ENCODE results near the gene PDE1A.

Gene PDE1A

GRCh38 chr2:182351427-182351826 lies 75.4 kb downstream of the PDE1A start:
- no peaks in the 10 kb centered on the region for H3K36me3 Mint-ChIP-seq
- H3K27ac Mint-ChIP-seq = no peak overlapping the region
- no peaks in the 10 kb centered on the region for H3K4me1 Mint-ChIP-seq
- no peak overlapping the region for H3K4me3 Mint-ChIP-seq
- no peaks in the 10 kb centered on the region for H3K27me3 Mint-ChIP-seq
- H3K9me3 Mint-ChIP-seq = no peaks in the 10 kb centered on the region

- Mint-ChIP-seq H3K4me3 (no peak overlapping the region), H3K27ac (no peak overlapping the region), H3K27me3 (no peaks in the 10 kb centered on the region), H3K9me3 (no peaks in the 10 kb centered on the region), H3K4me1 (no peaks in the 10 kb centered on the region), H3K36me3 (no peaks in the 10 kb centered on the region)
Measured at GRCh38 chr2:182349268-182349667, 77.6 kb downstream of the PDE1A start.

GRCh38 chr2:182345384-182345783 lies 81.5 kb downstream of the PDE1A start:
- Mint-ChIP-seq H3K4me3 (no peak overlapping the region), H3K4me1 (no peaks in the 10 kb centered on the region), H3K27ac (no peak overlapping the region), H3K36me3 (no peaks in the 10 kb centered on the region), H3K27me3 (no peaks in the 10 kb centered on the region), H3K9me3 (peaks cover 4% of the 10 kb centered on the region)

- H3K36me3 Mint-ChIP-seq = no peaks in the 10 kb centered on the region
- peaks cover 2% of the 10 kb centered on the region for H3K27me3 Mint-ChIP-seq
- H3K4me3 Mint-ChIP-seq = no peak overlapping the region
- no peak overlapping the region for H3K27ac Mint-ChIP-seq
- peaks cover 11% of the 10 kb centered on the region for H3K9me3 Mint-ChIP-seq
- H3K4me1 Mint-ChIP-seq = no peaks in the 10 kb centered on the region
Measured at GRCh38 chr2:182330451-182331305, 96.2 kb downstream of the PDE1A start.

DNA sequence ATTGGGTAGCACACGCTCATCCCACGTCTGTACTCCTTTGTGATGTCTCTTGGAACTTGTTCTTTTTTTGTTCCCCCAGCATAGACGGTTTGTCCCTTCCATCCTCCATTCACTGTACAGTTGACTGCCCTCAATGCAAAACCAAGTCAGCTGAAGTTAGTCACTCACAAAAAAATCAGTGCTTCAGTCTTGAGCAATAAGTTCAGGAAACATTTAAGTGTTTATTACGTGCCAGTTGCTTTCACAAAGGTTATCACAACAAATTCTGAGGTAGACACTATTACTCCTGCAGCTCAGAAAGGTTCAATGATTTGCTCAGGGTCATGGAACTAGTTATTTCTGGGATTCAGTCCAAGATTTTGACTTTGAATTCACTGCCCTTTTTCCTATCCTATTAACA lies 102.2 kb downstream of the PDE1A start:
- Mint-ChIP-seq H3K9me3 (peaks cover 10% of the 10 kb centered on the region), H3K4me3 (no peak overlapping the region), H3K4me1 (no peaks in the 10 kb centered on the region), H3K36me3 (no peaks in the 10 kb centered on the region), H3K27me3 (no peaks in the 10 kb centered on the region), H3K27ac (no peak overlapping the region)

- Mint-ChIP-seq H3K4me1 (no peaks in the 10 kb centered on the region), H3K27me3 (no peaks in the 10 kb centered on the region), H3K4me3 (no peak overlapping the region), H3K27ac (no peak overlapping the region), H3K9me3 (peaks cover 10% of the 10 kb centered on the region), H3K36me3 (no peaks in the 10 kb centered on the region)
Measured at GRCh38 chr2:182321096-182321495, 105.7 kb downstream of the PDE1A start.

DNA sequence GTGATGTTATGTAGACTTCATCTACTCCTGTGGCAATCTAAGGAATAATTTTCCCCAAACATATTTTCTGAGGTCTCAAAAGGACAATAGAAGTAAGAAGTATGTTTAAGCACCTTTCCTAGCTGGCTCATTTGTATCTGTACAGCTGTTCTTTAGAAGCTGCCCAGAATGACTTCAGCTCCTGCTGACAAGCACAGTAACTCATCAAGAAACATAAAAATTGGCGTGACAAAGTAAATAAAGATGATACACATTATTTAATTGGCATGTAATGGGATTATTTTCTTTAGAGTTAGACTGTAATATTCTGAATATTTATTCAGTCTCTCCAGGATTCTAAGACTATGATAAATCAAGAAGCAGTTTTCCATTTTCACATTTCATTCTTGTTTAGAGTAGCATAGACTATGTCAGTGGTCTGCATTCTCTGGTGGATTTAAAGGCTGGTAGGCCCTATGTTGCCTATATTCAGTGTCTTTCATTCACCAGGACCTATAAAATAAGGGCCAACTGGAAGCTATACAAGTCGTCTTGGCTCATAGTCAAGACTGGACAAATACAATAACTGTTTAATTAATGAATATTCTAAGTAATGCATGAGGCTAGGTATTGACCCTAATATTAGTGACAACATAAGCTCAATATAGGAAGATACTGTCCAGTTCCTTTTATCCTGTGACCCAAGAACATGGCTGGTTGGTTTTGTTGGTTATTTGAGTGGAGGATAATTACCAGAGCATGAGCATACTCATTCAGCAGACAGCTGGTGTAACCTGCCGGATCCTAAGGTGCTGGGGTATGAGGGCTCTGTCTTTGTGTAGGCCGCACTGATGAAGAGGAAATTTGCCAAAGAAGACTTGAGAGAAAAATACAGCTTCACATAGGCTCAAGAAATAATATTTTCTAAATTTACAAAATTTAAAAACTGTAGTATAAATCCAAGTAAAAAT lies 107.0 kb downstream of the PDE1A start:
- Mint-ChIP-seq H3K27ac (no peak overlapping the region), H3K4me3 (no peak overlapping the region), H3K9me3 (peaks cover 8% of the 10 kb centered on the region), H3K27me3 (no peaks in the 10 kb centered on the region), H3K36me3 (no peaks in the 10 kb centered on the region), H3K4me1 (no peaks in the 10 kb centered on the region)

DNA sequence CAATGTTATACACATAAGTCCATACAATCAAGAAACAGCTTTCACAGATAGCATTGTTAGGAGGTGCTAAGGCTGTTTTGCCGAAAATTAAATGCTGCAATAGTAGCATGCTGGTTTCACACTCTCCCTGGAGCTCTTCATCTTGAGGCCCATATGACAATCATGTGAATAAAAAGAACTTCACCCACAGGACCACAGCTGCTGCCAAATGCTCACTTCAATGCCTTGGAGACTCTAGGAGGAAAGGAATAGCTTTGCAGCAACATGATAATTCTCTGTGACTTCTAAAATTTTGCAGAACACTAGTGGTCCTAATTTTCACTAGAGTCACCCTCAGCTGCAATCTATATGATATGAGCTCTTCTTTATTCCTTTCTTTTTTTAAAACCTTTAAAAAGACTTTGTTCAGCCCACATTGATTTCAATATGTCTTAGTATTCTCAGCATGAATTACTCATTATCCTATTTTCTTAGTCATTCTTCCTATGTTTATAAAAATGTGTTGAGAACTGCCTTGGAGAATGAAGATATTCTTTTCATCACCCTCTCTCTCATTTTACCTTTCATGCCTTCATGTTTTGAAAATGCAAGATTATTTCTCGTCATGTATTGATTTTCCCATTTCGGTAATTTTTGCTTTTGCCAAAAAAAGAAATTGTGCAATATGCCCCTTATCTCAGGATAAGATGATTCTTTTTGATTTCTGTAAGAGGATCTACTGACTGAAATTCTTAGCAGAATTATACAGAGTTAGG lies 108.2 kb downstream of the PDE1A start:
- no peaks in the 10 kb centered on the region for H3K4me1 Mint-ChIP-seq
- H3K27me3 Mint-ChIP-seq = no peaks in the 10 kb centered on the region
- no peak overlapping the region for H3K4me3 Mint-ChIP-seq
- no peaks in the 10 kb centered on the region for H3K36me3 Mint-ChIP-seq
- peaks cover 4% of the 10 kb centered on the region for H3K9me3 Mint-ChIP-seq
- no peak overlapping the region for H3K27ac Mint-ChIP-seq

GRCh38 chr2:182316950-182317349 lies 109.9 kb downstream of the PDE1A start:
- Mint-ChIP-seq H3K36me3 (no peaks in the 10 kb centered on the region), H3K4me3 (no peak overlapping the region), H3K27me3 (no peaks in the 10 kb centered on the region), H3K9me3 (peaks cover 4% of the 10 kb centered on the region), H3K27ac (no peak overlapping the region), H3K4me1 (no peaks in the 10 kb centered on the region)

DNA sequence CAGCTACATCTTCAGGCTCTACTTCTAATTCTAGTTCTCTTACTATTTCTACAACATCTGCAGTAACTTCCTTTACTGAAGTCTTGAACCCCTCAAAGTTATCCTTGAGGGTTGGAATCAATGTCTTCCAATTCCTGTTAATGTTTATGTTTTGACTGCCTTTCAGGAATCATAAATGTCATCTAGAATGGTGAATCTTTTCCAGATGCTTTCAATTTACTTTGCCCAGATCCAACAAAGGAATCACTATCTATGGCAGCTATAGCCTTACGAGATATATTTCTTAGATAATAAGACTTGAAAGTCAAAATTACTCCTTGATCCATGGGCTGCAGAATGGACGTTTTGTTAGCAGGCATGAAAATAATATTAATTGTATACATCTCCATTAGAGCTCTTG lies 123.9 kb downstream of the PDE1A start:
- Mint-ChIP-seq H3K4me3 (no peak overlapping the region), H3K27me3 (peaks cover 2% of the 10 kb centered on the region), H3K27ac (no peak overlapping the region), H3K9me3 (no peaks in the 10 kb centered on the region), H3K36me3 (no peaks in the 10 kb centered on the region), H3K4me1 (no peaks in the 10 kb centered on the region)

GRCh38 chr2:182302174-182302573 lies 124.7 kb downstream of the PDE1A start:
- no peaks in the 10 kb centered on the region for H3K4me1 Mint-ChIP-seq
- no peak overlapping the region for H3K27ac Mint-ChIP-seq
- H3K9me3 Mint-ChIP-seq = no peaks in the 10 kb centered on the region

GRCh38 chr2:182301093-182301492 lies 125.7 kb downstream of the PDE1A start:
- no peak overlapping the region for H3K4me3 Mint-ChIP-seq
- H3K27ac Mint-ChIP-seq = no peak overlapping the region
- H3K27me3 Mint-ChIP-seq = peaks cover 2% of the 10 kb centered on the region
- no peaks in the 10 kb centered on the region for H3K36me3 Mint-ChIP-seq
- H3K9me3 Mint-ChIP-seq = no peaks in the 10 kb centered on the region
- no peaks in the 10 kb centered on the region for H3K4me1 Mint-ChIP-seq

More at GRCh38 chr2:182302174-182302573, 124.7 kb downstream of the PDE1A start:
- H3K27me3 Mint-ChIP-seq = peaks cover 2% of the 10 kb centered on the region
- H3K4me3 Mint-ChIP-seq = no peak overlapping the region
- no peaks in the 10 kb centered on the region for H3K36me3 Mint-ChIP-seq

DNA sequence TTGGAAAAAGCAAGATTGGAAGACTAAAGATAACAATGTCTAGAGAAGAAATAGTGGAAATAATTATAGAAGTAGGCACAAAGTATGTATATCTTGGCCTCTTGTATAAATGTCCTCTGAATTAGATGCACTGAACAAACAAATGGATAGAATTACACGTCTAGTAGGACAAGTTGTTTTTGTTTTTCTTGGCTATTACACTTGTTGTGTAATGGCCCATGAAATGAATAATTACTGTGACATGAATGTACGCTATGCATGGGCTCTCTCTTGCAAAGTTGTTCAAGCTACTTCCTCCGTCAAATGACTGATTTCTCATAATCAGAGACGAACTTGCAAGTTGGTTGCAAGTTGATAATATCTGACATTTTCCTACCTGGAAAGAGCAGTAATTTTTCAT lies 126.2 kb downstream of the PDE1A start:
- Mint-ChIP-seq H3K27me3 (peaks cover 2% of the 10 kb centered on the region), H3K4me1 (no peaks in the 10 kb centered on the region), H3K36me3 (no peaks in the 10 kb centered on the region), H3K4me3 (no peak overlapping the region), H3K27ac (no peak overlapping the region), H3K9me3 (no peaks in the 10 kb centered on the region)

DNA sequence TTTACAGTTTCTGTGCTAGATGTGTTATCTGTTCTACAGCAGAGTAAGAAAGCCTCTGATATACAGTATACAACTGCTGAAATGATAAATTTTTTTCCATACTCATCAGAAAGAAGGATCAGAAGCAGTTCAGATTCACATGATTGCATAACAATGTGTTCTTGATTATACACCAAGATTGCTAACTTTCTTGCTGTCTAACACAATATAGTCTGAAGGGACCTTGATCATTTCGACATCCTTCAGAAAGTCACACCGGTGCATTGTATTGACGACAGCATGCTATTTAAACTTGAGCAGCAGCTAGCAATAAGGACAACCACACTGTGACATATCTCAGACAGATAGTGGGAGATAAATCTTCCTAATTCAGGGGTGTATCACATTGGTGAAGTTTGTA lies 127.2 kb downstream of the PDE1A start:
- Mint-ChIP-seq H3K9me3 (no peaks in the 10 kb centered on the region), H3K27me3 (no peaks in the 10 kb centered on the region), H3K4me1 (no peaks in the 10 kb centered on the region), H3K4me3 (no peak overlapping the region), H3K27ac (no peak overlapping the region), H3K36me3 (no peaks in the 10 kb centered on the region)

DNA sequence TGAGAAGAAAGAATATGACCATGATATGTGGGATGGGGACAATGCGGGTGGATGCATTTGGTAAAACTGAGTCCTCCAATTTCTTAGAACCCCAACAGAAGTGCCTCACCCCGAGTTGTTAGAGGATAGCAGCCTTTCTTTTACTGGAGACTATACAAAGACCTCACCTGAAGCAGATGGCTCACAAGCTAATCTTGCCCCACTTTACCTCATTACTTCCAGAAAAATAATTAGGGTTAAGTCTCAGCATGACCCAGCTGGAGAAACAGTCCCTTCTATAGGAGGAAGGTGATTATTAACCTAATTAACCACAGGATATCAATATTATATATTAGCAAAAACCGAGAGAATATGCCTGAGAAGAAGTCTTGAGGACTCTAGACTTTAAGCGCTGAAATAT lies 128.4 kb downstream of the PDE1A start:
- Mint-ChIP-seq H3K4me1 (no peaks in the 10 kb centered on the region), H3K27me3 (no peaks in the 10 kb centered on the region), H3K4me3 (no peak overlapping the region), H3K27ac (no peak overlapping the region), H3K9me3 (no peaks in the 10 kb centered on the region), H3K36me3 (no peaks in the 10 kb centered on the region)

Data from activated naive CD4-positive, alpha-beta T cell treated with anti-CD3 and anti-CD28 coated beads, Interleukin-2, amount 50 U/mL, for 24 hours (primary cell).